ENCODE data around the gene SVEP1.

Gene SVEP1

GRCh38 chr9:110468950-110469349 is 110.6 kb downstream of the SVEP1 start:
- Histone ChIP-seq H3K9me3 (ENCODE audit: control insufficient read depth in 1 of 2, low read length in 2 of 2) (no peaks in the 10 kb centered on the region), H3K27me3 (ENCODE audit: low read depth, low read length) (no peaks in the 10 kb centered on the region), H3K36me3 (ENCODE audit: control insufficient read depth in 1 of 2, insufficient read depth in 2 of 2, low read length in 2 of 2) (no peaks in the 10 kb centered on the region), H3K4me3 (ENCODE audit: low read depth in 1 of 2, low read length in 2 of 2) (no peak overlapping the region), H3K27ac (ENCODE audit: low read length) (no peak overlapping the region), H3K4me1 (ENCODE audit: control insufficient read depth in 1 of 2, insufficient read depth in 2 of 2, low read length in 2 of 2) (no peaks in the 10 kb centered on the region)

DNA sequence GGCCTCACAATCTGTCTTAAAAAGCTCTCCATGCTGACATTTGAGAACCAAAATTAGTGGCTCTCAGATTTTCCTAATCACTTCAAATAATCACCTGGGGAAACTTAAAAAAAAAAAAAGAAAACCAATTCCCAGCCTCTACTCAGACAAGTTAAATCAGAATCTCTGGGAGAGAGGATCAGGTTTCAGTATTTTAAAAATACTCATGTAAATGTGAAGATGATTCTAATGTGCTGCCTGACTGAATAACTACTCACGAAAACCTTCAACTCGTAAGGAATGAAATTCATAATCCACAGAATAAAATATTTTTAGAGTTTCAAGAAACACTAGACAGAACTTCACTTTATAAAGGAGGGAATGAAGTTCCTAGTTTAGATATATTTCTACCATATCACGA is 114.4 kb downstream of the SVEP1 start:
- no peak overlapping the region for H3K27ac ChIP-seq (ENCODE audit: low read length)
- no peaks in the 10 kb centered on the region for H3K27me3 ChIP-seq (ENCODE audit: low read depth, low read length)
- H3K4me3 ChIP-seq (ENCODE audit: low read depth in 1 of 2, low read length in 2 of 2): no peak overlapping the region
- H3K9me3 ChIP-seq (ENCODE audit: control insufficient read depth in 1 of 2, low read length in 2 of 2): no peaks in the 10 kb centered on the region
- H3K36me3 ChIP-seq (ENCODE audit: control insufficient read depth in 1 of 2, insufficient read depth in 2 of 2, low read length in 2 of 2): no peaks in the 10 kb centered on the region
- H3K4me1 ChIP-seq (ENCODE audit: control insufficient read depth in 1 of 2, insufficient read depth in 2 of 2, low read length in 2 of 2): no peaks in the 10 kb centered on the region

- Histone ChIP-seq H3K27ac (ENCODE audit: low read length) (no peak overlapping the region), H3K27me3 (ENCODE audit: low read depth, low read length) (no peaks in the 10 kb centered on the region), H3K9me3 (ENCODE audit: control insufficient read depth in 1 of 2, low read length in 2 of 2) (no peaks in the 10 kb centered on the region), H3K4me3 (ENCODE audit: low read depth in 1 of 2, low read length in 2 of 2) (no peak overlapping the region), H3K4me1 (ENCODE audit: control insufficient read depth in 1 of 2, insufficient read depth in 2 of 2, low read length in 2 of 2) (no peaks in the 10 kb centered on the region), H3K36me3 (ENCODE audit: control insufficient read depth in 1 of 2, insufficient read depth in 2 of 2, low read length in 2 of 2) (no peaks in the 10 kb centered on the region)
Observed at GRCh38 chr9:110464321-110464720, 115.2 kb downstream of the SVEP1 start.

GRCh38 chr9:110463499-110463898 is 116.0 kb downstream of the SVEP1 start:
- no peaks in the 10 kb centered on the region for H3K9me3 ChIP-seq (ENCODE audit: control insufficient read depth in 1 of 2, low read length in 2 of 2)
- no peak overlapping the region for H3K4me3 ChIP-seq (ENCODE audit: low read depth in 1 of 2, low read length in 2 of 2)
- no peaks in the 10 kb centered on the region for H3K36me3 ChIP-seq (ENCODE audit: control insufficient read depth in 1 of 2, insufficient read depth in 2 of 2, low read length in 2 of 2)
- H3K4me1 ChIP-seq (ENCODE audit: control insufficient read depth in 1 of 2, insufficient read depth in 2 of 2, low read length in 2 of 2): no peaks in the 10 kb centered on the region
- H3K27ac ChIP-seq (ENCODE audit: low read length): no peak overlapping the region
- no peaks in the 10 kb centered on the region for H3K27me3 ChIP-seq (ENCODE audit: low read depth, low read length)

GRCh38 chr9:110457245-110457644 is 122.3 kb downstream of the SVEP1 start:
- Histone ChIP-seq H3K27me3 (ENCODE audit: low read depth, low read length) (no peaks in the 10 kb centered on the region), H3K36me3 (ENCODE audit: control insufficient read depth in 1 of 2, insufficient read depth in 2 of 2, low read length in 2 of 2) (no peaks in the 10 kb centered on the region), H3K4me1 (ENCODE audit: control insufficient read depth in 1 of 2, insufficient read depth in 2 of 2, low read length in 2 of 2) (no peaks in the 10 kb centered on the region), H3K27ac (ENCODE audit: low read length) (no peak overlapping the region), H3K9me3 (ENCODE audit: control insufficient read depth in 1 of 2, low read length in 2 of 2) (no peaks in the 10 kb centered on the region), H3K4me3 (ENCODE audit: low read depth in 1 of 2, low read length in 2 of 2) (no peak overlapping the region)

- no peaks in the 10 kb centered on the region for H3K36me3 ChIP-seq (ENCODE audit: control insufficient read depth in 1 of 2, insufficient read depth in 2 of 2, low read length in 2 of 2)
- H3K27ac ChIP-seq (ENCODE audit: low read length): no peak overlapping the region
- H3K9me3 ChIP-seq (ENCODE audit: control insufficient read depth in 1 of 2, low read length in 2 of 2): no peaks in the 10 kb centered on the region
Observed at GRCh38 chr9:110456681-110457080, 122.9 kb downstream of the SVEP1 start.

DNA sequence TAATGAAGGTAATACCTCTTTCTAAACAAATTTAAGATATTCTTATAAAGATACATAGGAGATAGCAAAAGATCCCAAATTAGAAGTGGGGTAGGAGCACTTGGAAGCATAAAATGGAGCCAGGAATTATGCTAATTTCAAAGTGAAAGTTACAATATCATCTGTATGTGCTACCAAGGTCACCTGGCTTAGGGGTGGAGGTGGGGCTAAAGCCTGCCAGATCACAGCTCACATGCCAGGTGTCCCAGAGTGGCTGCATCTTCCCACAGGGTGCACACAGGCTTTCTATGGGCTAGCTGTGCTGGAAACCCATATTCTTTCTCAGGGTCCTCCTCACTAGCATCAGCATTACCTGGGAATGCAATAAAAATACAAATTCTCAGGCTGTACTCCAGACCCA is 123.7 kb downstream of the SVEP1 start:
- no peak overlapping the region for H3K27ac ChIP-seq (ENCODE audit: low read length)
- H3K9me3 ChIP-seq (ENCODE audit: control insufficient read depth in 1 of 2, low read length in 2 of 2): no peaks in the 10 kb centered on the region
- H3K4me1 ChIP-seq (ENCODE audit: control insufficient read depth in 1 of 2, insufficient read depth in 2 of 2, low read length in 2 of 2): no peaks in the 10 kb centered on the region
- H3K4me3 ChIP-seq (ENCODE audit: low read depth in 1 of 2, low read length in 2 of 2): no peak overlapping the region
- no peaks in the 10 kb centered on the region for H3K27me3 ChIP-seq (ENCODE audit: low read depth, low read length)
- no peaks in the 10 kb centered on the region for H3K36me3 ChIP-seq (ENCODE audit: control insufficient read depth in 1 of 2, insufficient read depth in 2 of 2, low read length in 2 of 2)

More at GRCh38 chr9:110456681-110457080, 122.9 kb downstream of the SVEP1 start:
- H3K4me3 ChIP-seq (ENCODE audit: low read depth in 1 of 2, low read length in 2 of 2): no peak overlapping the region
- H3K27me3 ChIP-seq (ENCODE audit: low read depth, low read length): no peaks in the 10 kb centered on the region
- H3K4me1 ChIP-seq (ENCODE audit: control insufficient read depth in 1 of 2, insufficient read depth in 2 of 2, low read length in 2 of 2): no peaks in the 10 kb centered on the region

DNA sequence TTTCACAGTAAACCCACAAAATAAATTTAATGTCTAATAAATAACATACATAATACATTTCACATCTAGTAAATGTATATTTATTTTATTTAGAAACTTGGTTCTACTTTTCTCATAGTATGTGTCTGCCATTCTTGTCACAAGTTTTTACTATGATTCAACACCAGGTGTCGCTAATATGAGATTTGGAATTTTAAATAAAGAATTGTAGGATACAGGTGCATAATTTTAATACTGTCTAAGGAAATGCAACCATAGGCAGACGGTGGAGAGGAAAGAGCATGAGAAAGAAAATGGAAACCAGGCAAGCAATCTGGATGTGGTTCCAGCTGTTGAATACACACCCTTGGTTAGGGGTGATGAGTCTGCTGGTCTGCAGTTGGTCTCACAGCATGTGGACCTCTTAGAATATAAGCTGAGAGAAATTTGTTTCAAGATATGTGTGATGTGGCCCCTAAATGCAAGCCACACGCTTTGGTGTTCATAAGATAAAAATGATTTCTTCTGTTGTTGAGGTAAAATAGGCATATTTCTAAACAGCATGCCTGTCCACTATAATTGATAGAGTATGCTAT is 127.2 kb downstream of the SVEP1 start:
- Histone ChIP-seq H3K4me1 (ENCODE audit: control insufficient read depth in 1 of 2, insufficient read depth in 2 of 2, low read length in 2 of 2) (no peaks in the 10 kb centered on the region), H3K9me3 (ENCODE audit: control insufficient read depth in 1 of 2, low read length in 2 of 2) (no peaks in the 10 kb centered on the region), H3K27me3 (ENCODE audit: low read depth, low read length) (no peaks in the 10 kb centered on the region), H3K27ac (ENCODE audit: low read length) (no peak overlapping the region), H3K4me3 (ENCODE audit: low read depth in 1 of 2, low read length in 2 of 2) (no peak overlapping the region), H3K36me3 (ENCODE audit: control insufficient read depth in 1 of 2, insufficient read depth in 2 of 2, low read length in 2 of 2) (no peaks in the 10 kb centered on the region)

GRCh38 chr9:110451726-110452125 is 127.8 kb downstream of the SVEP1 start:
- Histone ChIP-seq H3K9me3 (ENCODE audit: control insufficient read depth in 1 of 2, low read length in 2 of 2) (no peaks in the 10 kb centered on the region), H3K36me3 (ENCODE audit: control insufficient read depth in 1 of 2, insufficient read depth in 2 of 2, low read length in 2 of 2) (peaks cover 0 to 2% of the 10 kb centered on the region in 2 donors), H3K4me1 (ENCODE audit: control insufficient read depth in 1 of 2, insufficient read depth in 2 of 2, low read length in 2 of 2) (no peaks in the 10 kb centered on the region), H3K27ac (ENCODE audit: low read length) (no peak overlapping the region), H3K27me3 (ENCODE audit: low read depth, low read length) (no peaks in the 10 kb centered on the region), H3K4me3 (ENCODE audit: low read depth in 1 of 2, low read length in 2 of 2) (no peak overlapping the region)

GRCh38 chr9:110447476-110447875 is 132.1 kb downstream of the SVEP1 start:
- no peak overlapping the region for H3K4me3 ChIP-seq (ENCODE audit: low read depth in 1 of 2, low read length in 2 of 2)
- H3K27me3 ChIP-seq (ENCODE audit: low read depth, low read length): no peaks in the 10 kb centered on the region
- no peaks in the 10 kb centered on the region for H3K4me1 ChIP-seq (ENCODE audit: control insufficient read depth in 1 of 2, insufficient read depth in 2 of 2, low read length in 2 of 2)

GRCh38 chr9:110446171-110446570 is 133.4 kb downstream of the SVEP1 start:
- Histone ChIP-seq H3K36me3 (ENCODE audit: control insufficient read depth in 1 of 2, insufficient read depth in 2 of 2, low read length in 2 of 2) (peaks cover 0 to 11% of the 10 kb centered on the region in 2 donors), H3K9me3 (ENCODE audit: control insufficient read depth in 1 of 2, low read length in 2 of 2) (no peaks in the 10 kb centered on the region), H3K4me1 (ENCODE audit: control insufficient read depth in 1 of 2, insufficient read depth in 2 of 2, low read length in 2 of 2) (no peaks in the 10 kb centered on the region), H3K27ac (ENCODE audit: low read length) (no peak overlapping the region), H3K27me3 (ENCODE audit: low read depth, low read length) (no peaks in the 10 kb centered on the region), H3K4me3 (ENCODE audit: low read depth in 1 of 2, low read length in 2 of 2) (no peak overlapping the region)

More at GRCh38 chr9:110447476-110447875, 132.1 kb downstream of the SVEP1 start:
- Histone ChIP-seq H3K9me3 (ENCODE audit: control insufficient read depth in 1 of 2, low read length in 2 of 2) (no peaks in the 10 kb centered on the region), H3K36me3 (ENCODE audit: control insufficient read depth in 1 of 2, insufficient read depth in 2 of 2, low read length in 2 of 2) (peaks cover 0 to 11% of the 10 kb centered on the region in 2 donors), H3K27ac (ENCODE audit: low read length) (no peak overlapping the region)

GRCh38 chr9:110444911-110445310 is 134.6 kb downstream of the SVEP1 start:
- Histone ChIP-seq H3K4me3 (ENCODE audit: low read depth in 1 of 2, low read length in 2 of 2) (no peak overlapping the region), H3K27me3 (ENCODE audit: low read depth, low read length) (no peaks in the 10 kb centered on the region), H3K9me3 (ENCODE audit: control insufficient read depth in 1 of 2, low read length in 2 of 2) (no peaks in the 10 kb centered on the region), H3K27ac (ENCODE audit: low read length) (no peak overlapping the region), H3K4me1 (ENCODE audit: control insufficient read depth in 1 of 2, insufficient read depth in 2 of 2, low read length in 2 of 2) (no peaks in the 10 kb centered on the region), H3K36me3 (ENCODE audit: control insufficient read depth in 1 of 2, insufficient read depth in 2 of 2, low read length in 2 of 2) (peaks cover 0 to 11% of the 10 kb centered on the region in 2 donors)
